Stimulated activated CD4-positive, alpha-beta T cell treated with anti-CD3 and anti-CD28 coated beads, Interleukin-2, amount 100 ng/mL, for 48 hours (primary cell): Measurements from ENCODE around the gene DCUN1D3.
A peak's percentile ranks its signal among the peaks of the same experiment; 100 is the strongest.
"Not testable (repeated sequence)": the region's sequence is repeated elsewhere in the genome, so short reads cannot be mapped to it uniquely, and the experiment has no call there.

Source experiments
- DNase-seq, 2 donors: peaks; one replicate each; pipeline ENCODE4 v3.0.0-alpha.2; 2020

The DCUN1D3 gene, protein sequence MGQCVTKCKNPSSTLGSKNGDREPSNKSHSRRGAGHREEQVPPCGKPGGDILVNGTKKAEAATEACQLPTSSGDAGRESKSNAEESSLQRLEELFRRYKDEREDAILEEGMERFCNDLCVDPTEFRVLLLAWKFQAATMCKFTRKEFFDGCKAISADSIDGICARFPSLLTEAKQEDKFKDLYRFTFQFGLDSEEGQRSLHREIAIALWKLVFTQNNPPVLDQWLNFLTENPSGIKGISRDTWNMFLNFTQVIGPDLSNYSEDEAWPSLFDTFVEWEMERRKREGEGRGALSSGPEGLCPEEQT

DNA sequence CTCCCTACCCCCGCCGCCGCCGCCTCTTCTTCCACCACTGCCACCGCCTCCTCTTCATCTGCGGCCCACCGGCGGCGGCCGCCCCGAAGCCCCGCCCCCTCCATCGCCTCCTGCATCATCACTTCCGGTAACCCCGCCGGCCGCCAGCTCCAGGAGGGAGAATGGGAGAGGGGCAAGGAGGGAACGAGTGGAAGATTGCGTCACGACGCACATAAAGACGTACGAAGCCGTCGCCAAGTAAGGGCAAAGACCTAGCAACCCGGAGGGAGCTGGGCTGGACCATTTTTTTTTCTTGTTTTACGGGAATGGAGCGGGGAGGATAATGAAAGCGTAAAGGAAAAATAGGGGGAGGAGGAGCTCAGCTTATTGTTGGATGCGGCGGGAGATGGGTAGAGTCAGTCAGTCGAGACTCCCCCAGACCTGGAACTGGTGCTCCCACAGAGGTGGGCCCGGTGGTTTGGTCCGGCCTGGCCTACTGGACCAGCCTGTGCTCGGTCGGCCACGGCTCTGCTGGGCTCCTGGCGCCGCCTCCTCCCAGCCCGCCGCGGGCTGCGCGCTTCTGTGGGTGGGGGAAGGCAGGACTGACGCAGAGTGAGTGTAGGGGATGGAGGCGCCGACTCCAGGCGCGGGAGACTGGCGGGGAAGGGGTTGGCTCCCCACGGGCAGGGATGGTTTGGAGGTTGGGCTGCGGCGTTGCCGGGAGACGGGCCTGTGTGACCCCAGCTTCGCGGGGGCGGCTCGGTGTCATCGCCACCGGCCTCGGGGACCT lies at the start of gene DCUN1D3, which contains the start of gene LYRM1:
Gene DCUN1D3, minus strand, starts transcription at position 60 of the 769 bp plus-strand sequence. CDS start 37,820 bp downstream, outside the sequence.
Gene LYRM1, plus strand, starts transcription at position 473 of the 769 bp plus-strand sequence. CDS start 14,785 bp downstream, outside the sequence.
- peak; percentile 85 to 88 for DNase-seq

DNA sequence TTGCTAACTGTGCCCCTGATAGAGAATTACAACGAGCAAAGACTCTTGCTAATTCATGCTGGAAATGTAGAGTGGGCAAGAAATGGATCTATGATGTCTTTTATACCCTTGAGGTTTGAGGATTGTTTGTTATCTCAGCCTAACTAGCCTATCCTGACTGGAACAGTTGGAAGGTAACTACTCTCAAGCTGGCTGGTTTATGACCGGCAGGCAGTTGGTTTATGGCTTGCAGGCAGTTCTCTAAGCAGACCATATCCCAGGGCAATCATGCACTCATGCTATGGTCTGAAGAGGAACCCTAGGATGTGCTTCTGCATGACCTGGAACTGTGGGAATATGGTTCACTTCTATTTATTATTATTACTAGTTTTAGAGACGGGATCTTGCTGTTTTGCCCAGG lies 49.5 kb upstream of the DCUN1D3 start:
- no peak for DNase-seq

DNA sequence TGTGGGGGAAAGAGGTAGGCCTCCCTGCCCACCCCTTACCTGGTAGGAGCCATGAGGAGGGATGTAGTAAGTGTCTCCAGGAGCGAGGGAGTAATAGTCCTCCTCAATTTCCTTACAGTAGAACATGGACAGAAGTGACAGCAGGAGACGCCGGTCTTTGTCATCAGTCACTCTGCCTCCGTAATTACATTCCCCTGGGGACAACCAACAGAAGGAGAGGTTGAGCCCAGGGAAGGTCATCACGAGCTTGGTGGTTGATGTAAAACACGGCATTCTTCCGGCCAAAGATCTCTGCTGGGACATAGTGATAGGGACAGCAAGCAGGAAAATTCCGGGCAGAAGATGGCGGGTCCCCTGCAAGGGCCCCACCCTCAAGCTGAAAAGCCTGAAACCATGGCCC lies 48.3 kb upstream of the DCUN1D3 start:
- no peak for DNase-seq

DNA sequence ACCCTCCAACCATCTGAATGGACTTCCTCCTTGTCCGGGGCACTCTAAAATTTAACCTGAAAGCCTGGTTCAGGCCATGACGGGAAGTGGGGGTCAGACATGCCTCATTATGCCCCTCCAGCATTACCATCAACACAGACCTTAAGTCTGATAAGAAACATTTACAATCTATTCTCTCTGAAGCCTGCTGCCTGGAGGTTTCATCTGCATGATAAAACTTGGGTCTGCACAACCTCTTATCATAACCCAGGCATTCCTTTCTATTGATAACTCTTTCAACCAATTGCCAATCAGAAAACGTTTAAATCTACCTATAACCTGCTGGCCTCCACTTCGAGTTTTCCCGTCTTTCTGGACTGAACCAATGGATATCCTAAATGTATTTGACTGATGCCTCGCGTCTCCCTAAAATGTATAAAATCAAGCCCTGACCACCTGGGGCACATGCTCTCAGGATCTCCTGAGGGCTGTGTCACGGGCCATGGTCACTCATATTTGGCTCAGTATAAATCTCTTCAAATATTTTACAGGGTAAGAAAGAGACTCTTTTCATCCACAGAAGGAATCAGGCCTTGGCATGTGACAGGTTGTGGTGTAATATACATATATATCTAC lies 46.0 kb upstream of the DCUN1D3 start:
- DNase-seq: no peak

DNA sequence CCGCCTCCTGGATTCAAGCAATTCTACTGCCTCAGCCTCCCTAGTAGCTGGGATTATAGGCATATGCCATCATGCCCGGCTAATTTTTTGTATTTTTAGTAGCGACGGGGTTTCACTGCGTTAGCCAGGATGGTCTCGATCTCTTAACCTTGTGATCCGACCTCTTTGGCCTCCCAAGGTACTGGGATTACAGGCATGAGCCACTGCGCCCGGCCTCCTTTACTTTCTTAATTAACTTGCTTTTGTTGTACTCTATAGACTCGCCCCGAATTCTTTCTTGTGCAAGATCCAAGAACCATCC lies 45.4 kb upstream of the DCUN1D3 start:
- not testable (repeated sequence) for DNase-seq

DNA sequence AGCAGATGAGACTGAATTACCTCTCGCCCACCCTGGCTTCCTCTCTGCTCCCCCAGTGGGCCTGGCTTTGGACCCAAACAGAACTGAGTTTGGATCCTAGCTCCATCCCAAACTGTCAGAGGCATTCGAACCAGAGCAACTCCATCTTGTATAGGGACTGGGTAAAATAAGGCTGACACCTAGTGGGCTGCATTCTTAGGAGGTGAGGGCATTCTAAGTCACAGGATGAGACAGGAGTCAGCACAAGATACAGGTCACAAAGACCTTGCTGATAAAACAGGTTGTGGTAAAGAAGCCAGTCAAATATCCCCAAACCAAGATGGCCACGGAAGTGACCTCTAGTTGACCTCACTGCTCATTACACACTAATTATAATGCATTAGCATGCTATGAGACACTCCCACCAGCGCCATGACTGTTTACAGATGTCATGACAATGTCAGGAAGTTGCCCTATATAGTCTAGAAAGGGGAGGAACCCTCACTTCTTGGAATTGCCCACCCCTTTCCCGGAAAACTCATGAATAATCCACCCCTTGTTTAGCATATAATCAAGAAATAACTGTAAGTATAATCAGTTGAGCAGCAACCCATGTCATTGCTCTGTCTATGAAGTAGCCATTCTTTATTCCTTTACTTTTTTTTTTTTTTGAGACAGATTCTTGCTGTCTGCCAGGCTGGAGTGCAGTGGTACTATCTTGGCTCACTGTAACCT lies 44.9 kb upstream of the DCUN1D3 start:
- DNase-seq: peak; percentile 40

DNA sequence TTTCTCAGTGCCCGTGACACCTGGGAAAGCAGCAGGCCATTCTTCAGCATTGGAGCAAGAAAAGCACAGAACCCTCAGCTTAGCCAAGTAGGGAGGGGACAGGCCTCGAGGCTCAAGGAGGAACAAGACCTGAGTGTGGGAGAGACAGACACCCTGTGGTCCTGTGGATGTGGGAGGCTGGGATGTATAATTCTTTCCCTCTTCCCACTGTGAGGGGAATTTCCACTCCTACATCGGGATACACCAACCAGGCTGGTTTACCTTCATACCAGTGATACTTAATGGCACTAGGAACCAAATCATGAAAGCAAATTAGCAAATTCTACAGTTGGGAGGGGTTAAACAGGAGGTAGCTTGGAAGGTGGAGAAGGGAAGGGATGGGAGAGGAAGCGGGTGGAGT lies 42.1 kb upstream of the DCUN1D3 start:
- no peak for DNase-seq

DNA sequence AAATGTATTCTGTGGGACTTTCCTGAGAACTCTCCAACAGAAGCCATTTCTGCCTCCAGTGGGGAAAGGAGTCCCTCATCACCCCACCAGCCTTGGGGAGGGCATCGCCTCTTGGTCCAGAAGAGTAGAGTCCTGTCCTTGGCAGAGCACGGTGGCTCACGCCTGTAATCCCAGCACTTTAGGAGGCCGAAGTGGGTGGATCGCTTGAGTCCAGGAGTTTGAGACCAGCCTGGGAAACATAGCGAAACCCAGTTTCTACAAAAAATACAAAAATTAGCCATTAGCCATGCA lies 41.4 kb upstream of the DCUN1D3 start:
- DNase-seq: no peak

DNA sequence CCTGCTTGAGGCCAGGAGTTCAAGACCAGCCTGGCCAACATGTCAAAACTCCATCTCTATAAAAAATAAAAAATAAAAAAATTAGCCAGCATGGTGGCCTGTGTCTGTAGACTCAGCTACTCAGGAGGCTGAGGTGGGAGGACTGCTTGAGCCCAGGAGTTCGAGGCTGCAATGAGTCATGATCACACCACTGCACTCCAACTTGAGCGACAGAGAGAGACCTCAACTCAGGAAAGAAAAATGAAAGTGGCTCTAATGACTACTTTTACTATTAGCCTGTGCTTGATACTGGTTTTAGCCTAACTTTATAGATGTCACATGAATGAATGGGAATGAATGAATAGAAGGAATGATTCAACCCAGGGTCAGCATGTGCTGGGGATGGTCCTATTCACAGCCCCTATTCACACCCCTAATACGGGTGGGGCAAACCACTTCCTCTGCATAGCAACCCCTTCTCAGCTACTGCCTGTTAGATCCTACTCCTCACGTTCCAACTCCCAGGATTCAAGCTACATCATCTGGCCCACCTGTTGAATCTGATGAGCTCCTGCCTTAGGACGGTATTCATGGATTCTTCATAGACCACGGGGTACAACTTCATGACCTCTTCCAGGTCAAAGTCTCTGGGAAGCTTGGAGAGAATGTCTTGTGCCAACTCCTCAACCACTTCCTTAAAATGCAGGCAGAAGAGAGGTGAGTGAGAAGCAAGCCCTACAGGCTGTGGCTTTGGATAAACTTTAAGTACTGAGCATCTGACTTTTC lies 40.9 kb upstream of the DCUN1D3 start:
- DNase-seq: no peak

DNA sequence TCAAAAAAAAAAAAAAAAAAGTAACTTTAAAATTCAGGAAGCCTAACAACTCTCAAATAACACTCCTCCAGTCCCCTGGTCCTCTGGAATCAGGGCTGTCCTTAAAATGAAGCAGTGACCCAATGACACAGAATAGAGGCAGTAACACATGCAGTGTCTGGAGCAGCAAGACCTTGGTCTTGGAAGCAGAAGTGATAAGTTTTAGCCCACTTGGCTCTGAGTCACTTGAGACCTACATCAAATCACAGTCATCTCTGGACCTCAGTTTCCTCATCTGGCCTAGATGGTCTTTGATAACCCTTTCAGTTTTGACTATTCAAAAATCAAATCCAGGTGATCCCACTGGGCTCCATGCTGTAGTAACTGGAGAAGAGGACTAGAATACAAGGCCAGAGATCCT lies 39.5 kb upstream of the DCUN1D3 start:
- no peak for DNase-seq

DNA sequence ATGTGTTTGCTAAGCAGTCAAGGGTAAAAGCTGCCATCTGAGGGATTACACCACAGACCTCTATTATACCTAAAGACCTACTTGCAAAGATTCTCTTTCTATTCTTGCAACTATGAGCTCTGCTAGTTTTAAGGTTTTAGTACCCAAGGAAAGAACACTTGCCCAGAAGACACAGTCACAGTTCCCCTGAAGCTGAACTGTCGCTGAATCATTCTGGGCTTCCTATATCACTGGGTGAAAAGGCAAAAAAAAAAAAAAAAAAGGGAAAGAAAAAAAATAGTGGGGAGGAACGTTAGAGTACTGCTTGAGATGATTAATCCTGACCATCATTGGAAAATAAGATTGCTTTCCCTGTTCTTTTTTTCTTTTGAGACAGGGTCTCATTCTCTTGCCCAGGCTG lies 38.3 kb upstream of the DCUN1D3 start:
- no peak for DNase-seq

DNA sequence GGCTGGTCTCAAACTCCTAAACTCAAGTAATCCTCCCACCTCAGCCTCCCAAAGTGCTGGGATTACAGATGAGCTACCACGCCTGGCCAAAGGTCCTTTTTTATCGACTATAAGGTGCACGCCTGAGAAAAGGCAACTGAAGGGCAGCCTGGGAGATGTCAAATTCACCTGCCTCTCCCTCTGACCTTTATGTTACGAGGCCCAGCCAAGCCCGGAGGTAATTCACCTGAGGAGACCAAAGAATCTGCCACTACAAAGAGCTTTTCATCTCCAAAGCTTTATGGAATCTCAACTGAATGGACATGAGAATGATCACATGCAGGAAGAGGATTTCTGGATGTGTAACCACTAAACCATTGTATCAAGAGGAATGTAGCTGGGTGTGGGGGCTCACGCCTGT lies 37.6 kb upstream of the DCUN1D3 start:
- no peak for DNase-seq

DNA sequence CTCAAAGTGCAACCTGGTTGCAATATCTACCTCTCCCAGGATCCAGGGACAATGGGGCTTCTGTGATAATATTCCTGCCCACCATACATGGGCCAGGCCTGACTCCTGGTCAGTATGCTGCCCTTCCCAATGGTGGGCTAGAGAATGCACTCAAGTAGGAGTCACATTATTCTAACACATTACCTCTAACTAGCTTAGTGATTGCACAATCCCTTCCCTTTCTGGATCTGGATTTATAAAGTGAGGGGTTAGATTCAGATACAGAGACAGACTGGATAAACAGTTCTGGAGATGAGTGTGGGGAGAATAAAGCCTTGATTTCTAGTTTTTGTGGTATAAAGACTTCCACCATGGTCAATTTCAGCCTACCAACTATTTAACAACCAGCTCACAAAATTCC lies 33.4 kb upstream of the DCUN1D3 start:
- DNase-seq: no peak

DNA sequence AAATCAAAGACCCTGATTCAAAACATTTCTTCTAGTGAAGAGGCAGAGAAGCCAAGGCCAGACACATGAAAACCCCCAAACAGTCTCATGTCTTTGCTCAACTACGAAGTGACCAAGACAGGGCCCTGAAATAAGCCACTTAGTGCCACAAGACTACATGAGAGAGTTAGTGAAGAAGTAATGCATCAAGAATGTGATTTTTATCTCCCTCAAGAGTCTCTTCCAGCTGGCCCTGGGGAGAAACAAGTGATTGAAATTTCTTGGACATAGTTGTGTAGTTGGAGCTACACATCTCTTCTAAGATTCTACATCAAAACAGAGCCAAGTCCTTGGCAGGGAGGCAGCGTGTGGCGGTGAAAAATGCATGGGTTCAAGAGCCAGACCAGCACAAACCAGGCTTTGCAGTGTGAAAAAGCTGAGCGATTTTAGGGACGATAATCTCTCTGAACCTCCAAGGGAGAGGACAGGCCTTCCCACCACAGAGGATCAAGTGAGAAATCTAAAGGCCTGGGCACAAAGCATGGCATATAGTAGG lies 31.0 kb upstream of the DCUN1D3 start:
- no peak for DNase-seq

DNA sequence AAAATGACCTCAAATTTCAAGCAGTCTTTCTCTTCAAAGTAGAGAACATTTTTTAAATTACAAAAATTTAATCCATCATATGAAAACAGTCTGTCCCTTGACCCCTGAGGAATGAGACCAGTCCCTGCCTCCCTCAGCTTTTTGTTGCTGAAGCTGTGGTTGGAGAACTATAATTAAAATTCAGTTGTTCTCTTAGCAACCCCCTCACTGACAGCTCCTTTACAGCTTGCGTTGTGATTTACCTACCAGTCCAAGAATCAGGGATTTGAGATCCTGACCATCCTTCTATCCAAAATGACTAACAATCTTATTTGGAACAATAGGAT lies 30.2 kb upstream of the DCUN1D3 start:
- DNase-seq: no peak

DNA sequence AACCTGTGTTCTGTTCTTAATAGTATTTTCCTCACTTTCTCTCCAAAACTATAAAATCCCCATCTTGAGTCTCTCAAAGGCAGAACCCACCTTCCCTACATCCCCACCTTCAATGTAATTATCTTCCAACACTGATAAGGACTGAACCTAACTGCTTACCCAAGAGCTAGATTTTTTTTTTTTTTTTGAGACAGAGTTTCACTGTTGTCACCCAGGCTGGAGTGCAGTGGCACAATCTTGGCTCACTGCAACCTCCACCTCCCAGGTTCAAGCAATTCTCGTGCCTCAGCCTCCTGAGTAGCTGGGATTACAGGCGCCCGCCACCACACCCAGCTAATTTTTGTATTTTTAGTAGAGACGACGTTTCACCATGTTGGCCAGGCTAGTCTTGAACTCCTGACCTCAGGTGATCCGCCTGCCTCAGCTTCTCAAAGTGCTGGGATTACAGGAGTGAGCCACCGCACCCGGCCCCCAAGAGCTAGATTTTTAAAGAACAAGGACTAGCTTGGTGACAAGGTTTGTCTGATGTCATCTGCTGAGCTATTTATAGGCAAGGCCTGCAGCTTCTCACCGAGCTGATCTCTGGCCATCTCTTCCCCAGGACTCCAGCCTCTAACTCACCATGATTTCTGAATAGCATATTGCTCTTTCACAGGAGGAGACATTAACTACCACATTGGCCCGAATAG lies 29.7 kb upstream of the DCUN1D3 start:
- not testable (repeated sequence) for DNase-seq

DNA sequence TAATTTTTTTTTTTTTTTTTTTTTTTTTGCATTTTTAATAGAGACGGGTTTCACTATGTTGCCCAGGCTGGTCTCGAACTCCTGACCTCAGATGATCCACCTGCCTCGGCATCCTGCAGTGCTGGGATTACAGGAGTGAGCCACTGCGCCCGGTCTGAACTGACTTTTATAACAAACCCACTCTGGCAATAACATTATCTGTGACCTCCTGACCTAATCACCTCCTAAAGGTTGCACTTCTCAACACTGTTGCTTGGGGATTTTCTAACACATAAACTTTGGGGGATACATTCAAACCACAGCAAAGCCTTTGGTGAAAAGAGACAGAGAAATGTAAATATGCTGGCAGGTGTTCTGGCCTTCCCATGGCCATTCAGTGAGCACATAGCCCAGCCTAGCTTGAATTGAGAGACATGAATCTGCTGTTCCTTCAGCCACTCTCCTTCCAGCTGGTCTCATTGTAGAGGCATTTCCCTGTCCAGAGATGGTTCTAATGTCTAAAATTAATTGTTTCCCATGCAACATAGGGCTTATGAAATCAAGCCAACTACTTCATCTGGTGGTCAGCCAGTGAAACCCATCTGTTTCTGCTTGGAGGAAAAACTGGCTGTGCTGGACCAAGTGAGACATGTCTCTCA lies 28.7 kb upstream of the DCUN1D3 start:
- no peak for DNase-seq

DNA sequence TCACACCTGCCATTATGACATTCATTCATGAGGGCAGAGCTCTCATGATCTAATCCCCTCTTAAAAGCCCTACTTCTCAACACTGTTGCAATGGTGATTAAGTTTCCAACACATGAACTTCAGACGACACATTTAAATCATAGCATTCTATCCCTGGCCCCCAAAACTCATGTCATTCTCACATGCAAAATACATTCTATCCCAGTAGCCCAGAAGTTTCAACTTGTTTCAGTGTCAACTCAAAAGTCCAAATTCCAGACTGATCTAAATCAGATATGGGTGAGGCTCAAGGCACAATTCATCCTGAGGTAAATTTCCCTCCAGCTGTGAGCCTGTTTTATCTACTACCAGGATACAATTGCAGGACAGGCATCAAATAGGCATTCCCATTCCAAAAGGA lies 25.6 kb upstream of the DCUN1D3 start:
- DNase-seq: no peak

DNA sequence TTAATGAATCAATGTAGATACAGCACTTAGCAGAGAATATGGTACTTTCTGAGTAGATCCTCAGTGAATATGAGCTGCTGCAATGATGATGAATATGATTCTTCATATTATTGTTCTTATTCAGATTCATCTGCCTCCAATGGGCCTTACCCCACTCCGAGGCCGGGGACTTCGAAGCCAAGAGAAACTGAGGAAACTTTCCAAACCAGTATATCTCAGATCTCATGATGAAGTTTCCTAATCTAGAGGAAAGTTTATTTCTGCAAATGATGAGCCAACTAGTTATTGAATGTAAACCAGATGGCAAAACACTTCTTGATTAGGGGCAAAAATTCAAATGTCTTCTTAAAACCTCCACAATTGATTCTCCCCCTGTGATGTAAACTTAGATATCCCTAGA lies 23.7 kb upstream of the DCUN1D3 start:
- no peak for DNase-seq

DNA sequence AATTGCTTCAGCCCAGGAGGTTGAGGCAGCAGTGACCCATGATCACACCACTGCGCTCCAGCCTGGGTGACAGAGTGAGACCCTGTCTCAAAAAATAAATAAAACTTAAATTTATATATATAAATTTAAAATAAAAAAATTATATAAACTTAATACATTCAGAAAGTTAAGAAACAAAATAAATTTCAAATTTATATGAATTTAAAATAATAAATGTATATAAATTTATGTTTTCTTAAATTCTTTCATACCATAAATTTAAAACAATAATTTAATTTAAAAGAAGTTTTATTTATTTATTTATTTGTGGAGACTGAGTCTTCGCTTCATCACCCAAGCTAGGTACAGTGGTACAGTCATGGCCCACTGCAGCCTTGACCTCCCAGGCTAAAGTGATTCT lies 20.6 kb upstream of the DCUN1D3 start:
- no peak for DNase-seq

DNA sequence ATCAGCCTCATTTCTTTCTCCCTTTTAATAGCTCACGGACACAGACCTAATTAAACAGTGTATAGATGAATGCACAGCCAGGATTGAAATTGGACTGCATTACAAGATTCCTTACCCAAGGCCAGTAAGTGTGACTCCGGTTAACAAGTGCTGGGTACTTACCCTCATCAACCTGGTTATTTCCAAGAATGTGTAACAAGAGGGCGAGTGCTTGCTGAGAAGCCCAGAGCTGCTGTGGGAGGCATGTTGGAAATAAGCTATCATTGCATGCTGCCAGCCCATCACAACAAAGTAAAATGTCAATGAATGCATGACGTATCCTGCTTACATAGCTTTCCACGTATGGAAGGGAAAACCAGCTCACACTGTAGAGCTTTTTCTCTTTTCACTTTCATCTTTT lies 19.9 kb upstream of the DCUN1D3 start:
- DNase-seq: no peak
